ENCODE measurements around the gene HLA-DQA1. TPM values are rescaled to one million over a fixed set of nuclear protein-coding genes. Genes with fewer than 3 reads are reported as not detected.
"Not testable (repeated sequence)": the region's sequence is repeated elsewhere in the genome, so short reads cannot be mapped to it uniquely, and the experiment has no call there.

HLA-DQA1 gene
- not detected for polyA plus RNA-seq (2013, experiment 1 of 2)
- polyA plus RNA-seq (2013, experiment 2 of 2) = not detected

DNA sequence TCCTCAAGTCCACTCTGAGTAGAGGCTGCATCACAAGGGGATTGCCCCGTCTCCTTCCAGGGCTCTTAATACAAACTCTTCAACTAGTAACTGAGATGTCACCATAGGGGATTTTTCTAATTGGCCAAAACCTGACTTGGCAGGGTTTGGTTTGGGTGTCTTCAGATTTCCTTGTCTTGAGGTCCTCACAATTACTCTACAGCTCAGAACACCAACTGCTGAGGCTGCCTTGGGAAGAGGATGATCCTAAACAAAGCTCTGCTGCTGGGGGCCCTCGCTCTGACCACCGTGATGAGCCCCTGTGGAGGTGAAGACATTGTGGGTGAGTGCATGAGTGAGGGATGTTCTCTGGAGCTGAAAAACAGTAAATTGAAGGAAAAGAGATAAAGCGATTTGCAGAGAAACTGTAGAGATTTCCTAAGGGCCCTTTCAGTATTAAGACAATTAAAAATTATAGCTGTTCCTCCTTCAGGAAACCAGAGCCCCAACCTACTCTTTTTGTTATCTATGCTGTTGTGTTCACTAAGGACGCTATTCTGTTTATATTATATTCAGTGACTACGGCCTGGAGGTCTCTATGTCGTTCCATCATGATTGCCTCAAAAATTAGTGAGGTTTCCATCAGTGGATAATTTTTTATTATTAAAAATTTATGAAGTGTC, at the start of gene HLA-DQA1:
HLA-DQA1 (plus strand) TSS at position 188 of the 662 bp plus-strand sequence; CDS start at position 241, 53 bp downstream.
- Histone ChIP-seq H2BK15ac (ENCODE audit: low read depth, poor library complexity, severe bottlenecking) (no peak within 1 kb of the TSS), H3K4me2 (ENCODE audit: low read length, poor library complexity, severe bottlenecking) (no peak within 1 kb of the TSS), H3K14ac (ENCODE audit: low read length in 2 of 2) (no peak within 1 kb of the TSS), H3K18ac (ENCODE audit: low read depth in 1 of 2, low read length in 2 of 2) (no peak within 1 kb of the TSS), H2BK5ac (ENCODE audit: low read depth, low read length, poor library complexity, severe bottlenecking) (no peak within 1 kb of the TSS), H4K91ac (ENCODE audit: low read length) (no peak within 1 kb of the TSS), H3K36me3 (ENCODE audit: control insufficient read depth in 1 of 2, insufficient read depth in 2 of 2, low read depth in 1 of 2, low read length in 2 of 2) (no peaks in the 10 kb centered on the region), H3K23ac (ENCODE audit: low read length in 2 of 2) (no peak within 1 kb of the TSS), H4K8ac (ENCODE audit: low read length) (no peak within 1 kb of the TSS), H3K9me3 (ENCODE audit: control insufficient read depth, low read length) (no peaks in the 10 kb centered on the region), H3K27me3 (ENCODE audit: control insufficient read depth in 1 of 2, insufficient read depth in 1 of 2, low read length in 2 of 2) (peaks cover 0 to 11% of the 10 kb centered on the region in 2 experiments), H3K27ac (ENCODE audit: low read length, poor library complexity, severe bottlenecking) (no peak within 1 kb of the TSS), H2BK120ac (ENCODE audit: low read depth, low read length) (no peak within 1 kb of the TSS), H3K79me1 (replicated peaks; ENCODE audit: low read length, poor library complexity, severe bottlenecking) (no peaks in the 10 kb centered on the region), H2AK5ac (ENCODE audit: low read length, severe bottlenecking) (no peak within 1 kb of the TSS), H3K4ac (ENCODE audit: low read depth in 1 of 2, low read length in 2 of 2) (no peak within 1 kb of the TSS), H3K9ac (ENCODE audit: low read length) (no peak within 1 kb of the TSS), H3K4me1 (ENCODE audit: control insufficient read depth, insufficient read depth, low read depth, low read length) (no peaks in the 10 kb centered on the region), H2AFZ (ENCODE audit: low read depth, low read length) (no peak within 1 kb of the TSS), H2BK12ac (ENCODE audit: low read length in 2 of 2) (no peak within 1 kb of the TSS), H3K4me3 (ENCODE audit: insufficient read depth in 1 of 2, low read depth in 1 of 2, low read length in 2 of 2) (no peak within 1 kb of the TSS)
- DNase-seq = no peak
- WGBS = 40% methylated on average over 4 of the region's 7 CpGs

DNA sequence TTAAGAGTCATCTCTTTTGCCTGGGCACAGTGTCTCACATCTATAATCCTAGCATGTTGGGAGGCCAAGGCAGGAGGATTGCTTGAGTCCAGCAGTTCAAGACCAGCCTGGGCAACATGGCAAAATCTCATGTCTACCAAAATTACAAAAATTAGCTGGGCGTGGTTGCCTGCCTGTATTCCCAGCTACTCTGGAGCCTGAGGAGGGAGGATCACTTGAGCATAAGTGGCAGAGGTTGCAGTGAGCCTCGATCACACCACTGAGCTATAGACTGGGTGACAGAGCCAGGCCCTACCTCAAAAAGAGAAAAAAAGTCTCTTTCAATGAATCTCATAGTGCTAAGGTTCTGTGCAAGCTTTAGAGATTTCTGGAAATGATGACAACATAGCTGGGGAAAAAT, 49.0 kb upstream of the HLA-DQA1 start:
- H4K91ac ChIP-seq (ENCODE audit: low read length) = no peak overlapping the region
- H3K9ac ChIP-seq (ENCODE audit: low read length) = no peak overlapping the region
- H2AK5ac ChIP-seq (ENCODE audit: low read length, severe bottlenecking) = no peak overlapping the region
- H3K36me3 ChIP-seq (ENCODE audit: control insufficient read depth in 1 of 2, insufficient read depth in 2 of 2, low read depth in 1 of 2, low read length in 2 of 2) = no peaks in the 10 kb centered on the region
- no peak overlapping the region for H2BK12ac ChIP-seq (ENCODE audit: low read length in 2 of 2)
- no peak overlapping the region for H2BK120ac ChIP-seq (ENCODE audit: low read depth, low read length)
- no peak overlapping the region for H2BK5ac ChIP-seq (ENCODE audit: low read depth, low read length, poor library complexity, severe bottlenecking)
- peaks cover 1% of the 10 kb centered on the region for H3K4me1 ChIP-seq (ENCODE audit: control insufficient read depth, insufficient read depth, low read depth, low read length)
- H3K23ac ChIP-seq (ENCODE audit: low read length in 2 of 2) = no peak overlapping the region
- H3K79me1 ChIP-seq (replicated peaks; ENCODE audit: low read length, poor library complexity, severe bottlenecking) = no peaks in the 10 kb centered on the region
- H3K4me3 ChIP-seq (ENCODE audit: insufficient read depth in 1 of 2, low read depth in 1 of 2, low read length in 2 of 2) = peak overlapping the region in 1 of 2 experiments; percentile 77
- H2AFZ ChIP-seq (ENCODE audit: low read depth, low read length) = no peak overlapping the region
- H4K8ac ChIP-seq (ENCODE audit: low read length) = no peak overlapping the region
- no peak overlapping the region for H3K18ac ChIP-seq (ENCODE audit: low read depth in 1 of 2, low read length in 2 of 2)
- H3K4ac ChIP-seq (ENCODE audit: low read depth in 1 of 2, low read length in 2 of 2) = no peak overlapping the region
- H3K9me3 ChIP-seq (ENCODE audit: control insufficient read depth, low read length) = no peaks in the 10 kb centered on the region
- H2BK15ac ChIP-seq (ENCODE audit: low read depth, poor library complexity, severe bottlenecking) = no peak overlapping the region
- no peak overlapping the region for H3K4me2 ChIP-seq (ENCODE audit: low read length, poor library complexity, severe bottlenecking)
- H3K27me3 ChIP-seq (ENCODE audit: control insufficient read depth in 1 of 2, insufficient read depth in 1 of 2, low read length in 2 of 2) = no peaks in the 10 kb centered on the region
- H3K14ac ChIP-seq (ENCODE audit: low read length in 2 of 2) = no peak overlapping the region
- DNase-seq = no peak
- no peak overlapping the region for H3K27ac ChIP-seq (ENCODE audit: low read length, poor library complexity, severe bottlenecking)
- 55% methylated on average over 2 of the region's 2 CpGs for WGBS

DNA sequence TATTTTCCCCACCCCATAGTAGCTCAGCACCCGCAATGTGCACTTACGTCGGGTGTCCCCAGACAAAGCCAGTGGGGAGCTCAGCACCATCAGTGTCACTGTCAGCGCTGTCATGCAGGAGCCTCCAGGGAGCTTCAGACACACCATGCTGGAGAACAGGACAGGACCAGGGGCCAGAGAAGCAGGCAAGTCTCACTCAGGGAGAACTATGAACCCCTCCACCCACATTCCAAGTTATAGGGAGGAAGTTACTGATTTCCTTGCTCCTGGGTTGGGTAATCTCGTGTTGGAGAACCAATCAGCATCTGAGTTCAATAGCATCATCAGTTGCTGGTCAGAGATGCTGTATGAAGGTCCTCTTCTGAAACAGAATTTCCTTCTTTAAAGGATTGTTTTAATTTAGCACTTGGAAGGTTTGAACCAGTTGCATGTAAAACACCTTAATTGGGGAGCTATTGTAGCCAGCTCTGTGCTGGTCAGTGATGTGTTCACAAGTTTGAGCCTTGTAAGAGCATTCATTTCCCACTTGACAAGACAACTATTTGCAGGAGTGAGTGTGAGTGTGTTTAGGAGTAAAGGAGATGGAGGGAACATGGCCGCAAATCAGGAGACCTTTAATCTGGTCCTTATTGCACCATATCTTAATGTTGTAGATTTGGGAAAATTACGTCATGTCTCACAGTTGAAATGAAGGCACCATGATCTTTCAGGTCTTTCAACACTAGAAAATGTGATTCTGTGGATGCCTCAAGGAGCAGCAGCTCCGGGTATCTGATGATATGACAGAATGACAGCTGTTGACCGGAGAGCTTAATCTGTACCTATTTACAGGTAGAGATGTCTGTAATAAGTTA, 47.4 kb upstream of the HLA-DQA1 start, which contains the start of gene HLA-DRB1:
HLA-DRB1 (minus strand) TSS at position 253 of the 854 bp plus-strand sequence; CDS start at position 147, 106 bp downstream.
- Histone ChIP-seq H2BK120ac (ENCODE audit: low read depth, low read length) (no peak within 1 kb of the TSS), H4K8ac (ENCODE audit: low read length) (no peak within 1 kb of the TSS), H2BK12ac (ENCODE audit: low read length in 2 of 2) (no peak within 1 kb of the TSS), H2BK5ac (ENCODE audit: low read depth, low read length, poor library complexity, severe bottlenecking) (no peak within 1 kb of the TSS), H3K9me3 (ENCODE audit: control insufficient read depth, low read length) (no peaks in the 10 kb centered on the region), H3K9ac (ENCODE audit: low read length) (no peak within 1 kb of the TSS), H3K27me3 (ENCODE audit: control insufficient read depth in 1 of 2, insufficient read depth in 1 of 2, low read length in 2 of 2) (no peaks in the 10 kb centered on the region), H3K4me2 (ENCODE audit: low read length, poor library complexity, severe bottlenecking) (no peak within 1 kb of the TSS), H3K14ac (ENCODE audit: low read length in 2 of 2) (no peak within 1 kb of the TSS), H2AK5ac (ENCODE audit: low read length, severe bottlenecking) (no peak within 1 kb of the TSS), H3K36me3 (ENCODE audit: control insufficient read depth in 1 of 2, insufficient read depth in 2 of 2, low read depth in 1 of 2, low read length in 2 of 2) (no peaks in the 10 kb centered on the region), H3K23ac (ENCODE audit: low read length in 2 of 2) (no peak within 1 kb of the TSS), H3K4ac (ENCODE audit: low read depth in 1 of 2, low read length in 2 of 2) (no peak within 1 kb of the TSS), H3K79me1 (replicated peaks; ENCODE audit: low read length, poor library complexity, severe bottlenecking) (no peaks in the 10 kb centered on the region), H2AFZ (ENCODE audit: low read depth, low read length) (no peak within 1 kb of the TSS), H3K4me1 (ENCODE audit: control insufficient read depth, insufficient read depth, low read depth, low read length) (peaks cover 1% of the 10 kb centered on the region), H2BK15ac (ENCODE audit: low read depth, poor library complexity, severe bottlenecking) (no peak within 1 kb of the TSS), H3K4me3 (ENCODE audit: insufficient read depth in 1 of 2, low read depth in 1 of 2, low read length in 2 of 2) (peak within 1 kb of the TSS in 1 of 2 experiments; percentile 77), H3K18ac (ENCODE audit: low read depth in 1 of 2, low read length in 2 of 2) (no peak within 1 kb of the TSS), H4K91ac (ENCODE audit: low read length) (no peak within 1 kb of the TSS), H3K27ac (ENCODE audit: low read length, poor library complexity, severe bottlenecking) (no peak within 1 kb of the TSS)
- peak; percentile 32 for DNase-seq
- WGBS = 56% methylated on average over 8 of the region's 9 CpGs

DNA sequence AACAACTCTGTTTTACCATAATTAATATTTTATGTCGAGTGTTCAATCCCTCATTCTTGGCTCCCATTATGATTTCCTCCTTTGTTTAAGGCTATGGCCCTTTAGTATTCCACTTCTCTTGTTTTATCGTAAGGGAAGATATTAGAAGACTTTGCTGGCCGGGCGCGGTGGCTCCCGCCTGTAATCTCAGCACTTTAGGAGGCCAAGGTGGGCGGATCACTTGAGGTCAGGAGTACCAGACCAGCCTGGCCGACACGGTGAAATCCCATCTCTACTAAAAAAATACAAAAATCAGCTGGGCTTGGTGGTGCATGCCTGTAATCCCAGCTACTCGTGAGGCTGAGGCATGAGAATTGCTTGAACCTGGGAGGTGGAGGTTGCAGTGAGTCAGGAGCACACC, 46.5 kb upstream of the HLA-DQA1 start:
- not testable (repeated sequence) for H3K4ac ChIP-seq (ENCODE audit: low read depth in 1 of 2, low read length in 2 of 2); H3K36me3 ChIP-seq (ENCODE audit: control insufficient read depth in 1 of 2, insufficient read depth in 2 of 2, low read depth in 1 of 2, low read length in 2 of 2); H4K8ac ChIP-seq (ENCODE audit: low read length); H2BK120ac ChIP-seq (ENCODE audit: low read depth, low read length); H2BK5ac ChIP-seq (ENCODE audit: low read depth, low read length, poor library complexity, severe bottlenecking); H3K27me3 ChIP-seq (ENCODE audit: control insufficient read depth in 1 of 2, insufficient read depth in 1 of 2, low read length in 2 of 2); H2AFZ ChIP-seq (ENCODE audit: low read depth, low read length); H3K14ac ChIP-seq (ENCODE audit: low read length in 2 of 2); H3K23ac ChIP-seq (ENCODE audit: low read length in 2 of 2); H4K91ac ChIP-seq (ENCODE audit: low read length); H3K9ac ChIP-seq (ENCODE audit: low read length); H2AK5ac ChIP-seq (ENCODE audit: low read length, severe bottlenecking); H2BK15ac ChIP-seq (ENCODE audit: low read depth, poor library complexity, severe bottlenecking); H3K27ac ChIP-seq (ENCODE audit: low read length, poor library complexity, severe bottlenecking); DNase-seq; H3K18ac ChIP-seq (ENCODE audit: low read depth in 1 of 2, low read length in 2 of 2); H3K4me3 ChIP-seq (ENCODE audit: insufficient read depth in 1 of 2, low read depth in 1 of 2, low read length in 2 of 2); H3K79me1 ChIP-seq (replicated peaks; ENCODE audit: low read length, poor library complexity, severe bottlenecking); H3K4me2 ChIP-seq (ENCODE audit: low read length, poor library complexity, severe bottlenecking); H2BK12ac ChIP-seq (ENCODE audit: low read length in 2 of 2); H3K9me3 ChIP-seq (ENCODE audit: control insufficient read depth, low read length); H3K4me1 ChIP-seq (ENCODE audit: control insufficient read depth, insufficient read depth, low read depth, low read length)
- 83% methylated on average over 9 of the region's 10 CpGs for WGBS

All from mesenchymal stem cell (in vitro differentiated cells and primary cell).